HK-2 (cell line): ENCODE measurements around the gene FERMT2.
"Not testable (repeated sequence)": the region's sequence is repeated elsewhere in the genome, so short reads cannot be mapped to it uniquely, and the experiment has no call there.

Experiments
- DNase-seq: peaks from one replicate; pipeline ENCODE4 v3.0.0-alpha.2; 2018; ENCODE audit not compliant: unreplicated experiment

Gene FERMT2

GRCh38 chr14:52944254-52944653 is 6.6 kb downstream of the FERMT2 start:
- DNase-seq, result no peak

- no peak for DNase-seq
Observed at GRCh38 chr14:52939427-52939826, 11.4 kb downstream of the FERMT2 start.

- no peak for DNase-seq
Observed at GRCh38 chr14:52937869-52938268, 13.0 kb downstream of the FERMT2 start.

- DNase-seq, result no peak
Observed at GRCh38 chr14:52937306-52937705, 13.5 kb downstream of the FERMT2 start.

GRCh38 chr14:52936437-52936836 is 14.4 kb downstream of the FERMT2 start:
- no peak for DNase-seq

GRCh38 chr14:52935833-52936232 is 15.0 kb downstream of the FERMT2 start:
- DNase-seq, result no peak

GRCh38 chr14:52934762-52935161 is 16.1 kb downstream of the FERMT2 start:
- no peak for DNase-seq

GRCh38 chr14:52929192-52929807 is 21.6 kb downstream of the FERMT2 start:
- DNase-seq, result no peak

GRCh38 chr14:52926953-52927352 is 23.9 kb downstream of the FERMT2 start:
- no peak for DNase-seq

- no peak for DNase-seq
Observed at GRCh38 chr14:52923902-52924575, 26.8 kb downstream of the FERMT2 start.

GRCh38 chr14:52922656-52923055 is 28.2 kb downstream of the FERMT2 start:
- DNase-seq, result no peak

GRCh38 chr14:52922059-52922458 is 28.8 kb downstream of the FERMT2 start:
- no peak for DNase-seq

- not testable (repeated sequence) for DNase-seq
Observed at GRCh38 chr14:52920411-52920810, 30.4 kb downstream of the FERMT2 start.

GRCh38 chr14:52919971-52920370 is 30.9 kb downstream of the FERMT2 start:
- DNase-seq, result no peak

- no peak for DNase-seq
Observed at GRCh38 chr14:52918486-52918885, 32.4 kb downstream of the FERMT2 start.

- no peak for DNase-seq
Observed at GRCh38 chr14:52917735-52918134, 33.1 kb downstream of the FERMT2 start.

GRCh38 chr14:52914295-52914694 is 36.6 kb downstream of the FERMT2 start:
- no peak for DNase-seq

- no peak for DNase-seq
Observed at GRCh38 chr14:52913271-52913670, 37.6 kb downstream of the FERMT2 start.

GRCh38 chr14:52911904-52912303 is 38.9 kb downstream of the FERMT2 start:
- DNase-seq, result no peak

GRCh38 chr14:52910572-52910971 is 40.3 kb downstream of the FERMT2 start:
- no peak for DNase-seq

- DNase-seq, result no peak
Observed at GRCh38 chr14:52907949-52908348, 42.9 kb downstream of the FERMT2 start.

- no peak for DNase-seq
Observed at GRCh38 chr14:52906141-52906601, 44.7 kb downstream of the FERMT2 start.

GRCh38 chr14:52902971-52903619 is 47.8 kb downstream of the FERMT2 start:
- DNase-seq, result no peak
